Measurements from ENCODE around the gene PRCP. TPM values are rescaled to one million over a fixed set of nuclear protein-coding genes. Genes with fewer than 3 reads are reported as not detected.
"Not testable (repeated sequence)": the region's sequence is repeated elsewhere in the genome, so short reads cannot be mapped to it uniquely, and the experiment has no call there.

PRCP gene
- total and polyA plus RNA-seq, 12 donors: 29.9 to 196 (median 133) TPM

DNA sequence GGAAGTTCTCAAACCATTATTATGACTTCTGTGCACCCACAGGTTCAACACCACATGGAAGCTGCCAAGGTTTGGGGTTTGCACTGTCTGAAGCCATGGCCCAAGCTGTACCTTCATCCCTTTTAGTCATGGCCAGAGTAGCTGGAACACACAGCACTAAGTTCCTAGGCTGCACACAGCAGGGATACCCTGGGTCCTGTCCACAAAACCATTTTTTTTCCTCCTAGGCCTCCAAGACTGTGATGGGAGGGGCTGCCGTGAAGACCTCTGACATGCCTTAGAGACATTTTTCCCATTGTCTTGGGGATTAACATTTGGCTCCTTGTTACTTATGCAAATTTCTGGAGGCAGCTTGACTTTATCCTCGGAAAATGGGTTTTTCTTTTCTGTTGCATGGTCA lies 44.0 kb upstream of the PRCP start:
- intact Hi-C loops (cut with DNase I): no loop called here
- no peak overlapping the region for H3K4me3 ChIP-seq
- H3K9me3 ChIP-seq (replicated peaks in 1 of 3): no peaks in the 10 kb centered on the region
- H3K27ac ChIP-seq: no peak overlapping the region
- H3K27me3 ChIP-seq: no peaks in the 10 kb centered on the region
- 84 to 92% (median 85%) methylated on average over 2 of the region's 2 CpGs for WGBS, 4 donors
- no peak for DNase-seq
- H3K36me3 ChIP-seq (replicated peaks in 1 of 2): no peaks in the 10 kb centered on the region
- TF ChIP-seq CTCF (IDR thresholded peaks at IDR 0.05) (no peak), POLR2A (IDR thresholded peaks at IDR 0.05) (no peak)
- H3K4me1 ChIP-seq (replicated peaks in 1 of 2): no peaks in the 10 kb centered on the region

DNA sequence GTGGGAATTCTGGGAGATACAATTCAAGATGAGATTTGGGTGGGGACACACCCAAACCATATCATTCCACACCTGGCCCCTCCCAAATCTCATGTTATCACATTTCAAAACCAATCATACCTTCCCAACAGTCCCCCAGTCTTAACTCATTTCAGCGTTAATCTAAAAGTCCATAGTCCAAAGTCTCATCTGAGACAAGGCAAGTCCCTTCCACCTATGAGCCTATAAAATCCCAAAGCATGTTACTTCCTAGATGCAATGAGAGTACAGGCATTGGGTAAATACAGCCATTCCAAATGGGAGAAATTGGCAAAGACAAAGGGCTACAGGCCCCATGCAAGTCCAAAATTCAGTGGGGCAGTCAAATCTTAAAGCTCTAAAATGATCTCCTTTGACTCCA lies 43.2 kb upstream of the PRCP start:
- WGBS, 4 donors: 94 to 100% (median 96%) methylated on average over 1 of the region's 1 CpG
- H3K9me3 ChIP-seq (replicated peaks in 1 of 3); intact Hi-C loops (cut with DNase I); H3K4me1 ChIP-seq (replicated peaks in 1 of 2); DNase-seq; H3K27me3 ChIP-seq; H3K36me3 ChIP-seq (replicated peaks in 1 of 2); H3K27ac ChIP-seq; H3K4me3 ChIP-seq: not testable (repeated sequence)

DNA sequence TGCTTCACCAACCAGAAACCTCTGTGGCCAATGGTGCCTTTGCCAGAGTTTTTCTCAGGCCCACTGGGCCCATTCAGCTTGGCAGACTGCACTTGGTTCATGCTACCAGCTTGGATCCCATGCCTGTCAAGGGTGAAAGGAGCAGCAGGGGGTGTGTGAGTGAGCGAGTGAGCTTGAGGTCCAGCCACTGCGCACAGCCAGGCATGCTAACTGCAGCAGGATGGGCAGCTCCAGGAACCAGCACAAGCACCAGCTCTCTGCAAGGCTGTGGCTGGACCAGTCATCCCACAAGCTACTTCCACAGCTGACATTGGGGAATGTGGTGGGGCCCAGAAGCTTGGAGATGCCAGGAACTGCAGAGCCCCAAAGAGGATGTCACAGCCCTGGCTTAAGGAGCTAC lies 42.1 kb upstream of the PRCP start:
- H3K27me3 ChIP-seq: no peaks in the 10 kb centered on the region
- no peak overlapping the region for H3K27ac ChIP-seq
- no peaks in the 10 kb centered on the region for H3K4me1 ChIP-seq (replicated peaks in 1 of 2)
- no peaks in the 10 kb centered on the region for H3K36me3 ChIP-seq (replicated peaks in 1 of 2)
- intact Hi-C loops (cut with DNase I): no loop called here
- H3K4me3 ChIP-seq: no peak overlapping the region
- no peak for DNase-seq
- no peaks in the 10 kb centered on the region for H3K9me3 ChIP-seq (replicated peaks in 1 of 3)
- TF ChIP-seq POLR2A (IDR thresholded peaks at IDR 0.05) (no peak), CTCF (IDR thresholded peaks at IDR 0.05) (no peak)
- WGBS, 4 donors: 87 to 100% (median 96%) methylated on average over 2 of the region's 2 CpGs

DNA sequence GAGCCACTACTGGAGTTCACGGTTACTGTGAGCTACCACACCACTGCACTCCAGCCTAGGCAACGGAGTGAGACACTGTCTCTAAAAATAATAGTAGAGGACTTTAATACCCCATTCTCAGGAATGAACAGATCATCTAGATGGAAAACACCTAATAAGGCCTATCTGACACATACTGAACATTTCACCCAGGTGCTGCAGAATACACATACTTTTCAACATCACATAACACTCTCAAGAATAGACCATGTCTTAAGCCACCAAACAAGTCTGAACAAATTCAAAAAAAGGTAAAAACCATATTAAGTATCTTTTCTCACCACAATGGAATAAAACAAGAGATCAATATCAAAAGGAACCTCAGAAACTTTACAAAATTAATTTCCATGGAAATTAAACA lies 39.2 kb upstream of the PRCP start:
- H3K4me1 ChIP-seq (replicated peaks in 1 of 2): no peaks in the 10 kb centered on the region
- no peak for DNase-seq
- H3K27me3 ChIP-seq: no peaks in the 10 kb centered on the region
- intact Hi-C loops (cut with DNase I): no loop called here
- H3K27ac ChIP-seq: no peak overlapping the region
- TF ChIP-seq POLR2A (IDR thresholded peaks at IDR 0.05): no peak
- TF ChIP-seq CTCF (IDR thresholded peaks at IDR 0.05): no peak
- no peak overlapping the region for H3K4me3 ChIP-seq
- no peaks in the 10 kb centered on the region for H3K36me3 ChIP-seq (replicated peaks in 1 of 2)
- 95 to 100% (median 99%) methylated on average over 2 of the region's 2 CpGs for WGBS, 4 donors
- H3K9me3 ChIP-seq (replicated peaks in 1 of 3): no peaks in the 10 kb centered on the region

DNA sequence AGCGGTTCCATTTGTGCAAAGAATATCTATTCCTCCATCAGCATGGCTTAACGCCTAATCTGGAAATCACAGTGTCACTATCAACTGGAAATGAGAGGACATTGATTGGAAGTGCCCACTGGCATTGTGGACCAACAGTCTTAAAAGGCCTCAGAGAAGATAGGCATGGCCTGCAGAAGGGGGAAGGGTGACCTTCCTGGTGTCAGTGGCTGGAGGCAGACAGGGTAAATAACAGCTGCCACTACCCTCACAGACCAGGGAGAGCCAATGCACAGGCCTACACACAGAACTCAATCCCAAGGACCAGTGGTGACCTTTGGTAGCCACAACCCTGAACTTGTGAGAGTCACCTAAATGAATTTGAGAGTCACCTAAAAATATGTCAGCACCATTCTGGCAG lies 37.3 kb upstream of the PRCP start:
- no peaks in the 10 kb centered on the region for H3K4me1 ChIP-seq (replicated peaks in 1 of 2)
- no peaks in the 10 kb centered on the region for H3K9me3 ChIP-seq (replicated peaks in 1 of 3)
- intact Hi-C loops (cut with DNase I): no loop called here
- H3K4me3 ChIP-seq: no peak overlapping the region
- H3K27me3 ChIP-seq: no peaks in the 10 kb centered on the region
- no peak for TF ChIP-seq POLR2A (IDR thresholded peaks at IDR 0.05)
- TF ChIP-seq CTCF (IDR thresholded peaks at IDR 0.05): no peak
- DNase-seq: no peak
- H3K27ac ChIP-seq: no peak overlapping the region
- H3K36me3 ChIP-seq (replicated peaks in 1 of 2): no peaks in the 10 kb centered on the region
- WGBS, 4 donors: 94 to 98% (median 95%) methylated on average over 2 of the region's 2 CpGs

Measured in adrenal gland (tissue), 12 donors.